Measurements from ENCODE around the gene SLC35F1.

Gene SLC35F1

GRCh38 chr6:118206221-118206620 lies 299.2 kb downstream of the SLC35F1 start:
- DNase-seq (ENCODE audit: low read depth), result no peak
- no peak overlapping the region for H3K4me3 ChIP-seq (ENCODE audit: low read depth, low read length)
- TF ChIP-seq CTCF (IDR thresholded peaks at IDR 0.05; ENCODE audit: low read depth, low read length, missing control alignments), result no peak

GRCh38 chr6:118207947-118208346 lies 300.9 kb downstream of the SLC35F1 start:
- DNase-seq (ENCODE audit: low read depth), result no peak
- H3K4me3 ChIP-seq (ENCODE audit: low read depth, low read length), result no peak overlapping the region
- TF ChIP-seq CTCF (IDR thresholded peaks at IDR 0.05; ENCODE audit: low read depth, low read length, missing control alignments), result no peak

GRCh38 chr6:118212451-118213173 lies 305.5 kb downstream of the SLC35F1 start:
- DNase-seq (ENCODE audit: low read depth), result no peak
- no peak overlapping the region for H3K4me3 ChIP-seq (ENCODE audit: low read depth, low read length)
- TF ChIP-seq CTCF (IDR thresholded peaks at IDR 0.05; ENCODE audit: low read depth, low read length, missing control alignments), result no peak

- DNase-seq (ENCODE audit: low read depth), result no peak
- H3K4me3 ChIP-seq (ENCODE audit: low read depth, low read length), result no peak overlapping the region
- TF ChIP-seq CTCF (IDR thresholded peaks at IDR 0.05; ENCODE audit: low read depth, low read length, missing control alignments), result no peak
Measured at GRCh38 chr6:118215269-118215668, 308.2 kb downstream of the SLC35F1 start.

GRCh38 chr6:118216751-118217150 lies 309.7 kb downstream of the SLC35F1 start:
- DNase-seq (ENCODE audit: low read depth), result no peak
- H3K4me3 ChIP-seq (ENCODE audit: low read depth, low read length), result no peak overlapping the region
- no peak for TF ChIP-seq CTCF (IDR thresholded peaks at IDR 0.05; ENCODE audit: low read depth, low read length, missing control alignments)

- DNase-seq (ENCODE audit: low read depth), result no peak
- no peak for TF ChIP-seq CTCF (IDR thresholded peaks at IDR 0.05; ENCODE audit: low read depth, low read length, missing control alignments)
- H3K4me3 ChIP-seq (ENCODE audit: low read depth, low read length), result no peak overlapping the region
Measured at GRCh38 chr6:118218156-118218555, 311.1 kb downstream of the SLC35F1 start.
